ENCODE measurements around the gene POLR3H. TPM values are rescaled to one million over a fixed set of nuclear protein-coding genes. Genes with fewer than 3 reads are reported as not detected.

Gene POLR3H
- total RNA-seq, 1 donor = 27.7 TPM

DNA sequence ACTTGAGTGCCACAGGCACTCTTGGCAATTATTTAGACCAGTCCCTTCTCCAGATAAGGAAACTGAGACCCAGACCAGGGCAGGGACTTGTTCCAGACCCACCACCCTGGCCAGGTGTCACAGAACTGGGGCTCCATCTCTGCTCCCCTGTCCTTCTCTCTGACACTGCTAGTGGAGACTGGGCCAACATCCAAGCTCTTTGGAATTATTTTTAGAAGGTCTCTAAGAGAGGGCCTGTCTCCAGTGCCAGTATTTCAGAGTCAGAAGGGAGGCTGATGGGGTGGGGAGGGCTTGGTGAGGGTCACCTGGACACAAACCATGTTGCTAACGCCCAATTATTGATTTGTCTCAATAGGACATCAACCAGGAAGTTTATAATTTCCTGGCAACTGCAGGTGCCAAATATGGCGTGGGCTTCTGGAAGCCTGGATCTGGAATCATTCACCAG is 32.7 kb downstream of the POLR3H start:
- DNase-seq (ENCODE audit: low read depth) = no peak
- TF ChIP-seq, protein P1, sequence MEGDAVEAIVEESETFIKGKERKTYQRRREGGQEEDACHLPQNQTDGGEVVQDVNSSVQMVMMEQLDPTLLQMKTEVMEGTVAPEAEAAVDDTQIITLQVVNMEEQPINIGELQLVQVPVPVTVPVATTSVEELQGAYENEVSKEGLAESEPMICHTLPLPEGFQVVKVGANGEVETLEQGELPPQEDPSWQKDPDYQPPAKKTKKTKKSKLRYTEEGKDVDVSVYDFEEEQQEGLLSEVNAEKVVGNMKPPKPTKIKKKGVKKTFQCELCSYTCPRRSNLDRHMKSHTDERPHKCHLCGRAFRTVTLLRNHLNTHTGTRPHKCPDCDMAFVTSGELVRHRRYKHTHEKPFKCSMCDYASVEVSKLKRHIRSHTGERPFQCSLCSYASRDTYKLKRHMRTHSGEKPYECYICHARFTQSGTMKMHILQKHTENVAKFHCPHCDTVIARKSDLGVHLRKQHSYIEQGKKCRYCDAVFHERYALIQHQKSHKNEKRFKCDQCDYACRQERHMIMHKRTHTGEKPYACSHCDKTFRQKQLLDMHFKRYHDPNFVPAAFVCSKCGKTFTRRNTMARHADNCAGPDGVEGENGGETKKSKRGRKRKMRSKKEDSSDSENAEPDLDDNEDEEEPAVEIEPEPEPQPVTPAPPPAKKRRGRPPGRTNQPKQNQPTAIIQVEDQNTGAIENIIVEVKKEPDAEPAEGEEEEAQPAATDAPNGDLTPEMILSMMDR (IDR thresholded peaks at IDR 0.05; ENCODE audit: insufficient read depth, low read length) = no peak
- no peak overlapping the region for H3K4me3 ChIP-seq (ENCODE audit: low read depth, low read length)

DNA sequence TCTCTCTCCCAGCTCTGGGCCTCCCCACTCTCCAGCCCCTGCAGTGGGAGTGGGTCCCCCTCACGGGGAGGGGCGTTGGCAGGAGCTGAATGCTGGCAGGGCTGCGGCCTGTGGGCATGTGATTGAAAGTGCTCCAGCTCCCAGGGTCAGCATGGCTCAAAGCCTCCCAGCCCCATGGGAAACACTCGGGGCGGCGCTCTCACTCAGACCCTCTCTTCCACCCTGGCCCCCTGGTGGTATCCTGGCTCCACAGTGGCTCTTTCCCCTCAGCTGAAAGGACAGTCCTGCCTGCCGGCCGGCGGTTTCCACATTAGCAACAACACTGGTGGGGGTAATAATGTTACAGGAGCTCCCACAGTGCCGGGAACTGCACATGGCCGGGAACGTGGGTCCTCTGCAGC is 35.5 kb downstream of the POLR3H start:
- TF ChIP-seq, protein P1 (IDR thresholded peaks at IDR 0.05; ENCODE audit: insufficient read depth, low read length) = no peak
- H3K4me3 ChIP-seq (ENCODE audit: low read depth, low read length) = no peak overlapping the region
- no peak for DNase-seq (ENCODE audit: low read depth)

- no peak overlapping the region for H3K4me3 ChIP-seq (ENCODE audit: low read depth, low read length)
- TF ChIP-seq, protein P1 (IDR thresholded peaks at IDR 0.05; ENCODE audit: insufficient read depth, low read length) = no peak
- no peak for DNase-seq (ENCODE audit: low read depth)
These were observed 36.8 kb downstream of the POLR3H start for GRCh38 chr22:41507330-41508063.

GRCh38 chr22:41505511-41506220 is 38.6 kb downstream of the POLR3H start:
- TF ChIP-seq, protein P1 (IDR thresholded peaks at IDR 0.05; ENCODE audit: insufficient read depth, low read length) = no peak
- H3K4me3 ChIP-seq (ENCODE audit: low read depth, low read length) = no peak overlapping the region
- DNase-seq (ENCODE audit: low read depth) = no peak

- DNase-seq (ENCODE audit: low read depth) = no peak
- TF ChIP-seq, protein P1 (IDR thresholded peaks at IDR 0.05; ENCODE audit: insufficient read depth, low read length) = no peak
- H3K4me3 ChIP-seq (ENCODE audit: low read depth, low read length) = no peak overlapping the region
These were observed 39.5 kb downstream of the POLR3H start for GRCh38 chr22:41504816-41505215.

DNA sequence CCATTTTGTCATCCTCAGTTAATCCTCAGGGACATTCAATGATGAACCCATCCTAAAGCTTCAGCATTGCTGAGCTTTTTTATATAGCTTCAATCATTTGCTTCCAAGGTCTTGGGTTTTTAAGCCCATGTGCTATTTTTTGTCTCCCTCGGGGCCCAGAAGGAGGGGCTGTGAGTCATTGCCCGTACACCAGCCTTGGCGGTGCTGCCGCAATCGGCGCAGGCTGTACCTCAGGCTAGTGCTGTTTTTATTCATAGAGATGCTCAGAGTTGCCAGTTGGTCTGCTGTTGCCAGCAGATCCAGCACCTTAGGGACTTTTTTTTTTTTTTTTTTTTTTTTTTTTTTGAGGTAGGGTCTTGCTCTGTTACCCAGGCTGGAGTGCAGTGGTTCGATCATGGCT is 39.9 kb downstream of the POLR3H start:
- TF ChIP-seq, protein P1 (IDR thresholded peaks at IDR 0.05; ENCODE audit: insufficient read depth, low read length) = no peak
- no peak overlapping the region for H3K4me3 ChIP-seq (ENCODE audit: low read depth, low read length)
- peak; percentile 75 for DNase-seq (ENCODE audit: low read depth)
